HepG2 (cell line): ENCODE data around the gene LASP1. TPM values are rescaled to one million over a fixed set of nuclear protein-coding genes. Genes with fewer than 3 reads are reported as not detected.

ENCODE experiments used
- NONO ChIP-seq, 2 experiments: fragments of 450-650 bp in 1 of 2; sonication (generic) in 1 of 2; formaldehyde crosslinking in 1 of 2; IDR thresholded peaks in 1 of 2; conservative IDR thresholded peaks in 1 of 2; 2 replicates each; pipeline versions ENCODE4 v1.6.1 to v1.8.0; 2017 to 2022; ENCODE audit warnings: mild to moderate bottlenecking in 1 of 2, missing genetic modification reagents in 1 of 2, moderate library complexity in 1 of 2
- PAF1 ChIP-seq: IDR thresholded peaks from 2 replicates; pipeline ENCODE4 v1.6.1; 2016; ENCODE audit warnings: missing genetic modification reagents, missing compliant biosample characterization
- SOX13 ChIP-seq, 3 experiments: fragments of 450-650 bp in 1 of 3; sonication (generic) in 1 of 3; formaldehyde crosslinking in 1 of 3; IDR thresholded peaks in 2 of 3; conservative IDR thresholded peaks in 1 of 3; 2 replicates each; pipeline versions ENCODE4 v1.5.0 to v1.6.1; 2016 to 2020; ENCODE audit warnings: antibody characterized with exemption in 1 of 3, mild to moderate bottlenecking in 1 of 3, missing compliant biosample characterization in 1 of 3, missing genetic modification reagents in 1 of 3, moderate library complexity in 1 of 3
- ZNF512B ChIP-seq: sonication (generic); formaldehyde crosslinking; IDR thresholded peaks from 2 replicates; pipeline ENCODE4 v1.5.1; 2020; ENCODE audit warnings: missing genetic modification reagents, mild to moderate bottlenecking, borderline replicate concordance
- ZNF687 ChIP-seq: sonication (generic); formaldehyde crosslinking; IDR thresholded peaks from 2 replicates; pipeline ENCODE4 v1.5.1; 2020; ENCODE audit warnings: mild to moderate bottlenecking, missing genetic modification reagents, moderate library complexity
- polyA plus RNA-seq, 8 experiments: library from polyadenylated mRNA; depleted of rRNA in 3 of 8; stranded (reverse) in 7 of 8; unstranded in 1 of 8; fragments of >200 nt; fragmentation: Illumina TruSeq in 4 of 8; extraction: Trizol in 4 of 8; gene quantifications; 2 replicates each; pipeline versions ENCODE4 v1.2.1 to v1.2.3, GENCODE V29; 2011 to 2016; ENCODE audit warnings: low read depth in 4 of 8, missing spikeins in 1 of 8, mixed read lengths in 1 of 8; ENCODE audit not compliant: insufficient read depth in 1 of 8
- total RNA-seq, 5 experiments: library from RNA; depleted of rRNA; stranded (reverse); fragments of >200 nt; fragmentation: Illumina TruSeq; extraction: Trizol; gene quantifications; 2 replicates each; pipeline ENCODE4 v1.2.3, GENCODE V29; 2016; ENCODE audit warnings: low read depth in 1 of 5
- TF ChIP-seq, protein P1 (sequence below): sonication (generic); formaldehyde crosslinking; IDR thresholded peaks from 2 replicates; pipeline ENCODE4 v1.4.0; 2020; ENCODE audit warnings: mild to moderate bottlenecking, missing genetic modification reagents

Gene LASP1
- total and polyA plus RNA-seq, 2 of the 13 experiments (the other 11 are each of a cell fraction or from before 2014, with no cell fraction given), result 70.1 to 97.0 TPM

GRCh38 chr17:38921756-38922411 lies 52.0 kb downstream of the LASP1 start (continued):
- no peak for TF ChIP-seq ZNF512B (CRISPR knock-in tag)
- TF ChIP-seq PAF1 (CRISPR knock-in tag), result peak; percentile 43; the same call in 1 of the 2 replicates
- TF ChIP-seq, protein P1, sequence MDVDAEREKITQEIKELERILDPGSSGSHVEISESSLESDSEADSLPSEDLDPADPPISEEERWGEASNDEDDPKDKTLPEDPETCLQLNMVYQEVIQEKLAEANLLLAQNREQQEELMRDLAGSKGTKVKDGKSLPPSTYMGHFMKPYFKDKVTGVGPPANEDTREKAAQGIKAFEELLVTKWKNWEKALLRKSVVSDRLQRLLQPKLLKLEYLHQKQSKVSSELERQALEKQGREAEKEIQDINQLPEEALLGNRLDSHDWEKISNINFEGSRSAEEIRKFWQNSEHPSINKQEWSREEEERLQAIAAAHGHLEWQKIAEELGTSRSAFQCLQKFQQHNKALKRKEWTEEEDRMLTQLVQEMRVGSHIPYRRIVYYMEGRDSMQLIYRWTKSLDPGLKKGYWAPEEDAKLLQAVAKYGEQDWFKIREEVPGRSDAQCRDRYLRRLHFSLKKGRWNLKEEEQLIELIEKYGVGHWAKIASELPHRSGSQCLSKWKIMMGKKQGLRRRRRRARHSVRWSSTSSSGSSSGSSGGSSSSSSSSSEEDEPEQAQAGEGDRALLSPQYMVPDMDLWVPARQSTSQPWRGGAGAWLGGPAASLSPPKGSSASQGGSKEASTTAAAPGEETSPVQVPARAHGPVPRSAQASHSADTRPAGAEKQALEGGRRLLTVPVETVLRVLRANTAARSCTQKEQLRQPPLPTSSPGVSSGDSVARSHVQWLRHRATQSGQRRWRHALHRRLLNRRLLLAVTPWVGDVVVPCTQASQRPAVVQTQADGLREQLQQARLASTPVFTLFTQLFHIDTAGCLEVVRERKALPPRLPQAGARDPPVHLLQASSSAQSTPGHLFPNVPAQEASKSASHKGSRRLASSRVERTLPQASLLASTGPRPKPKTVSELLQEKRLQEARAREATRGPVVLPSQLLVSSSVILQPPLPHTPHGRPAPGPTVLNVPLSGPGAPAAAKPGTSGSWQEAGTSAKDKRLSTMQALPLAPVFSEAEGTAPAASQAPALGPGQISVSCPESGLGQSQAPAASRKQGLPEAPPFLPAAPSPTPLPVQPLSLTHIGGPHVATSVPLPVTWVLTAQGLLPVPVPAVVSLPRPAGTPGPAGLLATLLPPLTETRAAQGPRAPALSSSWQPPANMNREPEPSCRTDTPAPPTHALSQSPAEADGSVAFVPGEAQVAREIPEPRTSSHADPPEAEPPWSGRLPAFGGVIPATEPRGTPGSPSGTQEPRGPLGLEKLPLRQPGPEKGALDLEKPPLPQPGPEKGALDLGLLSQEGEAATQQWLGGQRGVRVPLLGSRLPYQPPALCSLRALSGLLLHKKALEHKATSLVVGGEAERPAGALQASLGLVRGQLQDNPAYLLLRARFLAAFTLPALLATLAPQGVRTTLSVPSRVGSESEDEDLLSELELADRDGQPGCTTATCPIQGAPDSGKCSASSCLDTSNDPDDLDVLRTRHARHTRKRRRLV (CRISPR knock-in tag), result no peak
- peak; percentile 29; the same call in 1 of the 2 replicates for TF ChIP-seq ZNF687 (CRISPR knock-in tag)
- TF ChIP-seq SOX13 (IDR thresholded peaks at IDR 0.05), result 0 out of 2 replicates have a peak, but pooled peaks have one; percentile 14
- no peak for TF ChIP-seq SOX13 (CRISPR knock-in tag; conservative IDR thresholded peaks at IDR 0.05 in 1 of 2, IDR thresholded peaks at IDR 0.05 in 1 of 2)
- TF ChIP-seq NONO (IDR thresholded peaks at IDR 0.05), result no peak
- TF ChIP-seq NONO (CRISPR knock-in tag; conservative IDR thresholded peaks at IDR 0.05), result peak; percentile 29; the same call in 1 of the 2 replicates
